22Rv1 (cell line): Measurements from ENCODE around the gene TATDN2.

Source experiments
- ZFX ChIP-seq: fragments of 450-650 bp; IDR thresholded peaks from 2 replicates; pipeline ENCODE4 v1.6.1; 2017; ENCODE audit warnings: antibody characterized with exemption, borderline replicate concordance
- TF ChIP-seq, protein P1 (sequence below): fragments of 450-650 bp; IDR thresholded peaks from 2 replicates; pipeline ENCODE4 v1.5.1; 2017; ENCODE audit warnings: mild to moderate bottlenecking

DNA sequence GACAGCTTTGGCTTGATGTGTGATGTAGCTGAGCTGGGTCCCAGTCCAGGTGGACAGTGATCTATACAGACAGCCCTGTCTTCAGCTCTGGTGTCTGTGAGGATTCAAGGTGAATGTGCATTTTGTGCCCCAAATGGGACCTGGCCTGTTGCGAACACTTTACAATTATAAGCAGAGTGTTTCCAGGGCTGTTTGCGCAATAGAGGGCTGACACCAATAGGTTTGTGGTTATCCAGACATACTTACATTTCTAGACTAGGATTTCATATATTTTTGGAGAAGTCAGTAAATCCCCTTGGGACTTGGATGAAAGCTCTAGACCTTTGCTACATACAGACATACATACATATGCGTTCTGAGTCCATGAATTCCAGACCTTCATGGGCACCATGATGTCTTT is 4.2 kb upstream of the TATDN2 start:
- TF ChIP-seq, protein P1, sequence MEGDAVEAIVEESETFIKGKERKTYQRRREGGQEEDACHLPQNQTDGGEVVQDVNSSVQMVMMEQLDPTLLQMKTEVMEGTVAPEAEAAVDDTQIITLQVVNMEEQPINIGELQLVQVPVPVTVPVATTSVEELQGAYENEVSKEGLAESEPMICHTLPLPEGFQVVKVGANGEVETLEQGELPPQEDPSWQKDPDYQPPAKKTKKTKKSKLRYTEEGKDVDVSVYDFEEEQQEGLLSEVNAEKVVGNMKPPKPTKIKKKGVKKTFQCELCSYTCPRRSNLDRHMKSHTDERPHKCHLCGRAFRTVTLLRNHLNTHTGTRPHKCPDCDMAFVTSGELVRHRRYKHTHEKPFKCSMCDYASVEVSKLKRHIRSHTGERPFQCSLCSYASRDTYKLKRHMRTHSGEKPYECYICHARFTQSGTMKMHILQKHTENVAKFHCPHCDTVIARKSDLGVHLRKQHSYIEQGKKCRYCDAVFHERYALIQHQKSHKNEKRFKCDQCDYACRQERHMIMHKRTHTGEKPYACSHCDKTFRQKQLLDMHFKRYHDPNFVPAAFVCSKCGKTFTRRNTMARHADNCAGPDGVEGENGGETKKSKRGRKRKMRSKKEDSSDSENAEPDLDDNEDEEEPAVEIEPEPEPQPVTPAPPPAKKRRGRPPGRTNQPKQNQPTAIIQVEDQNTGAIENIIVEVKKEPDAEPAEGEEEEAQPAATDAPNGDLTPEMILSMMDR, result no peak
- no peak for TF ChIP-seq ZFX
